Measurements from ENCODE around the gene ZCCHC7.

Gene ZCCHC7

DNA sequence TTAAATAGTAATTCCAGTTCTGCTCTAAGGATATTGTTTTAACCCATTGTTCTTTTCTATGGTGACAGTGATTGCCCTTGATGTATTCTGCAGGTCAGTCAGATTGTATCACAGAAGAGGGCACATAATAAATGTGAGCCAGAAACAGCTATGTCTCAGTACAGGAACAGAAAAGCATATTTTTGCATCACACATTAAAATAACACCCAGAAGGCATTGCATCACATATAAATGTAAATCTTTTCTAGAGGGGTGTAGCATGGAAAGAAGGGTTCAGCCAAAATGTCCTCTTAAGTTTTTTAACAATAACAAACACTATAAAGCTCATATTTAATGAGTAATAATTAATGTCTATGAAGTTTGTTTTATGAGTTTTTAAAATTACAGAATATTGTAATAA lies 30.0 kb downstream of the ZCCHC7 start:
- Histone ChIP-seq H3K27me3 (ENCODE audit: insufficient read depth, low read length) (no peaks in the 10 kb centered on the region), H3K18ac (ENCODE audit: low read length) (no peak overlapping the region), H2BK120ac (ENCODE audit: insufficient read depth, low read length, poor library complexity) (no peak overlapping the region), H3K9me3 (ENCODE audit: insufficient read depth, low read depth, low read length) (no peaks in the 10 kb centered on the region), H3K4me1 (ENCODE audit: control insufficient read depth in 1 of 2, insufficient read depth in 2 of 2, low read length in 2 of 2) (no peaks in the 10 kb centered on the region), H4K91ac (ENCODE audit: low read depth, low read length) (no peak overlapping the region), H3K36me3 (ENCODE audit: control insufficient read depth in 1 of 2, insufficient read depth in 2 of 2, low read length in 2 of 2) (peaks cover 0 to 2% of the 10 kb centered on the region in 2 experiments), H3K79me2 (ENCODE audit: control insufficient read depth, insufficient read depth, low read length, poor library complexity) (no peaks in the 10 kb centered on the region), H3K4me2 (ENCODE audit: low read length) (no peak overlapping the region), H3K4ac (ENCODE audit: low read depth, low read length) (no peak overlapping the region), H4K12ac (ENCODE audit: low read depth, low read length) (no peak overlapping the region), H2BK12ac (ENCODE audit: low read length) (no peak overlapping the region), H4K8ac (ENCODE audit: low read depth, low read length) (no peak overlapping the region), H3K79me1 (ENCODE audit: low read length) (no peaks in the 10 kb centered on the region), H2BK5ac (ENCODE audit: low read depth, low read length, poor library complexity) (no peak overlapping the region), H3K27ac (ENCODE audit: low read depth, low read length) (no peak overlapping the region), H3K9ac (ENCODE audit: low read length) (no peak overlapping the region), H2AFZ (ENCODE audit: insufficient read depth, low read length, poor library complexity) (no peak overlapping the region), H3K23ac (ENCODE audit: low read length) (no peak overlapping the region), H3K14ac (ENCODE audit: low read length) (no peak overlapping the region), H3K4me3 (ENCODE audit: low read depth, low read length) (no peak overlapping the region), H2AK5ac (ENCODE audit: low read length) (no peak overlapping the region)
- no peak for DNase-seq

DNA sequence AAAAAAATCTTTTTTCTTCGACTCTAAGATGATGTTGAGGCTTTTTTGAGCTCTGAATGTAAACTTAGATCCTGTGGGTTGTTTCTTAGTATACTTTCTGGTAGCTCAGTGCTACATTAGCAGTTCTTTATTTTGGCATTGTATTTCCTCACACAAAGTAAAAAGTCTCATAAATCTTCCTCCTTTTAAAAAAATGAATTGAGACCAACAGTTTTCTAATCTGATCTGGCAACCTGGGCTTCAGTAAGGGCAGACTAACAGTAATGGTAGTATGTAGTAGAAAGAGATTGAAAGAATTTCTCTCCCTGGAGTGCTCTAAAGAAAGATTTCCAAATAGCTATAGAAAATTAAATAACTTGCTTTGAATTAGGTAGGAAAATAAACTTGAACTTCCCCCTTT lies 31.4 kb downstream of the ZCCHC7 start:
- H2AFZ ChIP-seq (ENCODE audit: insufficient read depth, low read length, poor library complexity), result no peak overlapping the region
- no peak overlapping the region for H3K23ac ChIP-seq (ENCODE audit: low read length)
- no peak overlapping the region for H2BK12ac ChIP-seq (ENCODE audit: low read length)
- no peaks in the 10 kb centered on the region for H3K9me3 ChIP-seq (ENCODE audit: insufficient read depth, low read depth, low read length)
- no peak overlapping the region for H4K12ac ChIP-seq (ENCODE audit: low read depth, low read length)
- no peak overlapping the region for H3K4me2 ChIP-seq (ENCODE audit: low read length)
- no peak overlapping the region for H3K14ac ChIP-seq (ENCODE audit: low read length)
- H3K79me2 ChIP-seq (ENCODE audit: control insufficient read depth, insufficient read depth, low read length, poor library complexity), result no peaks in the 10 kb centered on the region
- no CpG with 5 or more reads among the region's 1 CpG for WGBS (ENCODE audit: extremely low coverage, insufficient coverage, insufficient read length)
- H2BK5ac ChIP-seq (ENCODE audit: low read depth, low read length, poor library complexity), result no peak overlapping the region
- no peak overlapping the region for H4K91ac ChIP-seq (ENCODE audit: low read depth, low read length)
- H3K27ac ChIP-seq (ENCODE audit: low read depth, low read length), result no peak overlapping the region
- no peaks in the 10 kb centered on the region for H3K27me3 ChIP-seq (ENCODE audit: insufficient read depth, low read length)
- H4K8ac ChIP-seq (ENCODE audit: low read depth, low read length), result no peak overlapping the region
- no peak overlapping the region for H3K18ac ChIP-seq (ENCODE audit: low read length)
- no peak overlapping the region for H2BK120ac ChIP-seq (ENCODE audit: insufficient read depth, low read length, poor library complexity)
- no peaks in the 10 kb centered on the region for H3K79me1 ChIP-seq (ENCODE audit: low read length)
- H3K4me1 ChIP-seq (ENCODE audit: control insufficient read depth in 1 of 2, insufficient read depth in 2 of 2, low read length in 2 of 2), result no peaks in the 10 kb centered on the region
- no peak overlapping the region for H2AK5ac ChIP-seq (ENCODE audit: low read length)
- H3K9ac ChIP-seq (ENCODE audit: low read length), result no peak overlapping the region
- no peak overlapping the region for H3K4ac ChIP-seq (ENCODE audit: low read depth, low read length)
- peaks cover 0 to 2% of the 10 kb centered on the region in 2 experiments for H3K36me3 ChIP-seq (ENCODE audit: control insufficient read depth in 1 of 2, insufficient read depth in 2 of 2, low read length in 2 of 2)
- no peak for DNase-seq
- H3K4me3 ChIP-seq (ENCODE audit: low read depth, low read length), result no peak overlapping the region

DNA sequence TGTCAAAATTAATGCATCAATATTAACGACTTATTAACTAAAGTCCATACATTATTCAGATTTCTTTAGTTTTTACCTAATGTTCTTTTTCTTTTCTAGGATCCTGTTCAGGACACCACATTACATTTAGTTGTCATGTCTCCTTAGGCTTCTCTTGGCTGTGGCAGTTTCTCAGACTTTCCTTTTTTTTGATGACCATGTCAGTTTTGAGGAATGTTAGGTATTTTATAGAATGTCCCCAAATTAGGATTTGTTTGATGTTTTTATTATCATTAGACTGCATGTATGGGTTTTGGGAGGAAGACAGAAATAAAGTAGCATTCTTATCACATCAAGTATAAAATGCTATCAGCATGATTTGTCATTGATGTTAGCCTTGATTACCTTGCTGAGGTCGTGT lies 32.0 kb downstream of the ZCCHC7 start:
- no peaks in the 10 kb centered on the region for H3K9me3 ChIP-seq (ENCODE audit: insufficient read depth, low read depth, low read length)
- H3K4me1 ChIP-seq (ENCODE audit: control insufficient read depth in 1 of 2, insufficient read depth in 2 of 2, low read length in 2 of 2), result no peaks in the 10 kb centered on the region
- no peak overlapping the region for H2AFZ ChIP-seq (ENCODE audit: insufficient read depth, low read length, poor library complexity)
- no peak overlapping the region for H2AK5ac ChIP-seq (ENCODE audit: low read length)
- no peak overlapping the region for H3K18ac ChIP-seq (ENCODE audit: low read length)
- no peak overlapping the region for H3K23ac ChIP-seq (ENCODE audit: low read length)
- H3K4me3 ChIP-seq (ENCODE audit: low read depth, low read length), result no peak overlapping the region
- no peaks in the 10 kb centered on the region for H3K79me1 ChIP-seq (ENCODE audit: low read length)
- no peaks in the 10 kb centered on the region for H3K27me3 ChIP-seq (ENCODE audit: insufficient read depth, low read length)
- H3K36me3 ChIP-seq (ENCODE audit: control insufficient read depth in 1 of 2, insufficient read depth in 2 of 2, low read length in 2 of 2), result peaks cover 0 to 2% of the 10 kb centered on the region in 2 experiments
- no CpG with 5 or more reads among the region's 2 CpGs for WGBS (ENCODE audit: extremely low coverage, insufficient coverage, insufficient read length)
- H2BK5ac ChIP-seq (ENCODE audit: low read depth, low read length, poor library complexity), result no peak overlapping the region
- DNase-seq, result no peak
- H4K91ac ChIP-seq (ENCODE audit: low read depth, low read length), result no peak overlapping the region
- H3K14ac ChIP-seq (ENCODE audit: low read length), result no peak overlapping the region
- no peak overlapping the region for H3K27ac ChIP-seq (ENCODE audit: low read depth, low read length)
- H3K4me2 ChIP-seq (ENCODE audit: low read length), result no peak overlapping the region
- no peak overlapping the region for H3K4ac ChIP-seq (ENCODE audit: low read depth, low read length)
- no peak overlapping the region for H4K12ac ChIP-seq (ENCODE audit: low read depth, low read length)
- H2BK12ac ChIP-seq (ENCODE audit: low read length), result no peak overlapping the region
- H3K79me2 ChIP-seq (ENCODE audit: control insufficient read depth, insufficient read depth, low read length, poor library complexity), result no peaks in the 10 kb centered on the region
- no peak overlapping the region for H4K8ac ChIP-seq (ENCODE audit: low read depth, low read length)
- no peak overlapping the region for H3K9ac ChIP-seq (ENCODE audit: low read length)
- no peak overlapping the region for H2BK120ac ChIP-seq (ENCODE audit: insufficient read depth, low read length, poor library complexity)

DNA sequence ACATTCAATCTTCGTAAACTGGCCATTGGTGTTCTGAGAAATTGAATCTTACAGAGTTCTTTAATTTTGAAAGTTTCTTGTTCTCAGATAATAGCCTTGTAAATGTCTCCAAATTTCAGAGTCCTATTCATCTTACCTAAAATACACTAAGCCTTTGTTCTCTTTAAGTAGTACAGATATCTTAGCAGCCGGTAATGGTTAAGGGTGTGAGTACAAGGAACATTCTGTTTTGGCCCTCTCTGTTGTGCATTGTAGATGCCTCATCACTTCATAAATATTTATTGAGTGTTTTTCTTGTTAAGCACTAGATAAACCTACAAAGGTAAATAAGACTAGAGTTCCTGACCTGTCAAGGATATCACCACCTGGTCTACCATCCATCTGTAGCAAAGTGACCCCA lies 35.2 kb downstream of the ZCCHC7 start:
- H3K79me2 ChIP-seq (ENCODE audit: control insufficient read depth, insufficient read depth, low read length, poor library complexity), result no peaks in the 10 kb centered on the region
- WGBS (ENCODE audit: extremely low coverage, insufficient coverage, insufficient read length), result no CpG with 5 or more reads among the region's 2 CpGs
- H4K8ac ChIP-seq (ENCODE audit: low read depth, low read length), result no peak overlapping the region
- no peak overlapping the region for H3K4me3 ChIP-seq (ENCODE audit: low read depth, low read length)
- H3K9ac ChIP-seq (ENCODE audit: low read length), result no peak overlapping the region
- no peak overlapping the region for H3K23ac ChIP-seq (ENCODE audit: low read length)
- no peaks in the 10 kb centered on the region for H3K4me1 ChIP-seq (ENCODE audit: control insufficient read depth in 1 of 2, insufficient read depth in 2 of 2, low read length in 2 of 2)
- no peak overlapping the region for H2AK5ac ChIP-seq (ENCODE audit: low read length)
- H4K12ac ChIP-seq (ENCODE audit: low read depth, low read length), result no peak overlapping the region
- peaks cover 0 to 2% of the 10 kb centered on the region in 2 experiments for H3K36me3 ChIP-seq (ENCODE audit: control insufficient read depth in 1 of 2, insufficient read depth in 2 of 2, low read length in 2 of 2)
- no peak overlapping the region for H2BK120ac ChIP-seq (ENCODE audit: insufficient read depth, low read length, poor library complexity)
- H3K4me2 ChIP-seq (ENCODE audit: low read length), result no peak overlapping the region
- H2BK5ac ChIP-seq (ENCODE audit: low read depth, low read length, poor library complexity), result no peak overlapping the region
- no peaks in the 10 kb centered on the region for H3K27me3 ChIP-seq (ENCODE audit: insufficient read depth, low read length)
- no peak overlapping the region for H4K91ac ChIP-seq (ENCODE audit: low read depth, low read length)
- H3K4ac ChIP-seq (ENCODE audit: low read depth, low read length), result no peak overlapping the region
- H2AFZ ChIP-seq (ENCODE audit: insufficient read depth, low read length, poor library complexity), result no peak overlapping the region
- DNase-seq, result no peak
- no peaks in the 10 kb centered on the region for H3K9me3 ChIP-seq (ENCODE audit: insufficient read depth, low read depth, low read length)
- no peak overlapping the region for H3K27ac ChIP-seq (ENCODE audit: low read depth, low read length)
- H3K18ac ChIP-seq (ENCODE audit: low read length), result no peak overlapping the region
- H2BK12ac ChIP-seq (ENCODE audit: low read length), result no peak overlapping the region
- H3K14ac ChIP-seq (ENCODE audit: low read length), result no peak overlapping the region
- H3K79me1 ChIP-seq (ENCODE audit: low read length), result no peaks in the 10 kb centered on the region

Data from trophoblast cell (in vitro differentiated cells and primary cell).